AG09319 (cell line): ENCODE data around the gene KIF27.
"Not testable (repeated sequence)": the region's sequence is repeated elsewhere in the genome, so short reads cannot be mapped to it uniquely, and the experiment has no call there.

Source experiments
- DNase-seq: peaks from one replicate; pipeline ENCODE4 v3.0.0-alpha.2; 2010; ENCODE audit warnings: low read depth; ENCODE audit errors: extremely low read depth
- CTCF ChIP-seq: IDR thresholded peaks from 2 replicates; pipeline ENCODE4 v1.5.1; 2011; ENCODE audit warnings: low read depth, mild to moderate bottlenecking, inconsistent platforms, low read length, moderate library complexity

The KIF27 gene

GRCh38 chr9:83962165-83962564 lies 40.9 kb upstream of the KIF27 start:
- TF ChIP-seq CTCF = no peak
- DNase-seq = no peak

DNA sequence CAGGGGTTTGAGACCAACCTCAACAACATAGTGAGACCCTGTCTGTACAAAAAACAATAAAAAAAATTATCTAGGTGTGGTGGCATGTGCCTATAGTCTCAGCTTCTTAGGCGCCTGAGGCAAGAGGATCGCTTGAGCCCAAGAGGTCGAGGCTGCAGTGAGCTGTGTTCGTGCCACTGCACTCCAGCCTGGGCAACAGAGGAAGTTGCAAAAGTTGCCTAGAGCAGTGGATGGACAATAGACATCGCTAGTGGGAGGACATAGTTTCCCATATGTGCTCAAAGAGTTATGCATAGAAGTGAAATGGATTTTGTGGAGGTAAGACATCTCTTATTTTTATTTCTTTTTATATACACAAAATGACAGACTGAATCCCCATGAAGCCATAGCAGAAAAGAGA lies 39.8 kb upstream of the KIF27 start:
- TF ChIP-seq CTCF = no peak
- no peak for DNase-seq

DNA sequence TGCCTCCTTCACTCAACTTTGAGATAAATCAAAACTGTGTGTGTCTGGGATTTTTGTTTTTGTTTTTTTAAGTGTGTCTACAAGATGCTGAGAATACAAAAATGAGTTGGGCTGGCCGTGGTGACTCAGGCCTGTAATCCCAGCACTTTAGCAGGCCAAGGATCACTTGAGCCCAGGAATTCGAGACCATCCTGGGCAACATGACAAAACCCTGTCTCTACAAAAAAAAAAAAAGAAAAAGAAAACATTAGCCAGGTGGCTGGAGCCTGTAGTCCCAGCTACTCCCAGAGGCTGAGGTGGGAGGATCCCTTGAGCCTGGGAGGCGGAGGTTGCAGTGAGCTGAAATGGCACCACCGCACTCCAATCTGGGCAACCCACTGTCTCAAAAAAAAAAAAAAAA lies 37.8 kb upstream of the KIF27 start:
- TF ChIP-seq CTCF = no peak
- peak; percentile 90 for DNase-seq

DNA sequence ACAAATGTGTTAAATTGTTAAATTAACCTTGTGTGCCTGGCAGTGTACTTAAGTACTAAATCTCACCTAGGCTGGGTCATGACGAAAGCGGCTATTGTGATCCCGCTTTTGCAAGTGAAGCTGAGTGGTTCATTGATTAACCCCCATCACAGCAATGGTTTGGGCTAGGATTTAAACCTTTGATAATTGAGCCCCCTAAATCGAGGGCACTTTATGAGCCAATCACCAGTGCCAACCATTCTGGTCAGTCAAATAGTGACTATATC lies 35.9 kb upstream of the KIF27 start:
- DNase-seq = no peak
- TF ChIP-seq CTCF = no peak

- DNase-seq = no peak
Observed at GRCh38 chr9:83956436-83957247, 35.4 kb upstream of the KIF27 start.

DNA sequence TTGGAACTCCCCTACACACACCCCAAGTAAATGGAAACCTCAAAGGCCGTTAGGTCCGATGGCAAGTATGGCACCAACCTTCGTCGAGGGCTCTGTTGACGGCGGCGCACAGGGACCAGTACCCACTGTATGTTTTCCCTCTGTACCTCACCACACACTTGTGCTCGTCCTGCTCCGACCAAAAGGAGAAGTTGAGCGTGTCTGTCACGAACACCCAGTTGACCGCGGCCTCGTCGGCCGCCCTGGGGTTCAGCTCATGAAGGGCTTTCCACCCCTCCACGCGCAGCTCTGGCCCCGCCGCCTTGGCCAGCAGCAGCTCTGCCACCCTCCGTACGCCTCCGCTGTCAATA lies 34.8 kb upstream of the KIF27 start:
- TF ChIP-seq CTCF = no peak
- DNase-seq = no peak

More at GRCh38 chr9:83956436-83957247, 35.4 kb upstream of the KIF27 start:
- no peak for TF ChIP-seq CTCF

DNA sequence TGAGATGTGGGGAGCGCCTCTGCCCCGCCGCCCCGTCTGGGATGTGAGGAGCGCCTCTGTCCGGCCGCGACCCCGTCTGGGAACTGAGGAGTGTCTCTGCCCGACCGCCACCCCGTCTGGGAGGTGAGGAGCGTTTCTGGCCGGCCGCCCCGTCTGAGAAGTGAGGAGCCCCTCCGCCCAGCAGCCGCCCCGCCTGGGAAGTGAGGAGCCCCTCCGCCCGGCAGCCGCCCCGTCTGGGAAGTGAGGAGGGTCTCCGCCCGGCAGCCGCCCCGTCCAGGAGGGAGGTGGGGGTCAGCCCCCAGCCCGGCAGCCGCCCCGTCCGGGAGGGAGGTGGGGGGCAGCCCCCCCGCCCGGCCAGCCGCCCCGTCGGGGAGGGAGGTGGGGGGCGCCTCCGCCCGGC lies 26.9 kb upstream of the KIF27 start:
- DNase-seq = not testable (repeated sequence)

- no peak for DNase-seq
- TF ChIP-seq CTCF = no peak
Observed at GRCh38 chr9:83940590-83941303, 19.5 kb upstream of the KIF27 start.
